Stimulated activated CD4-positive, alpha-beta T cell treated with anti-CD3 and anti-CD28 coated beads, Interleukin-2, amount 100 ng/mL, for 4 hours (primary cell): ENCODE measurements around the gene HEPH.
"Not testable (repeated sequence)": the region's sequence is repeated elsewhere in the genome, so short reads cannot be mapped to it uniquely, and the experiment has no call there.

ENCODE experiments used
- DNase-seq: peaks from one replicate; pipeline ENCODE4 v3.0.0-alpha.2; 2020; ENCODE audit warnings: low read depth

The HEPH gene

GRCh38 chrX:66163849-66164411 lies at the start of gene HEPH:
HEPH (plus strand) TSS chrX:66164247; CDS start chrX:66170571, 6,324 bp downstream.
- no peak for DNase-seq

GRCh38 chrX:66118722-66119121 lies 45.3 kb upstream of the HEPH start:
- DNase-seq: not testable (repeated sequence)

GRCh38 chrX:66121354-66121753 lies 42.7 kb upstream of the HEPH start:
- not testable (repeated sequence) for DNase-seq

GRCh38 chrX:66126662-66127061 lies 37.4 kb upstream of the HEPH start:
- no peak for DNase-seq

- no peak for DNase-seq
Measured at GRCh38 chrX:66130469-66130868, 33.6 kb upstream of the HEPH start.

- DNase-seq: not testable (repeated sequence)
Measured at GRCh38 chrX:66135284-66135683, 28.8 kb upstream of the HEPH start.

GRCh38 chrX:66142351-66142750 lies 21.7 kb upstream of the HEPH start:
- no peak for DNase-seq

GRCh38 chrX:66144258-66144657 lies 19.8 kb upstream of the HEPH start:
- DNase-seq: no peak

- no peak for DNase-seq
Measured at GRCh38 chrX:66149519-66149918, 14.5 kb upstream of the HEPH start.

GRCh38 chrX:66150163-66150562 lies 13.9 kb upstream of the HEPH start:
- no peak for DNase-seq

- DNase-seq: no peak
Measured at GRCh38 chrX:66162331-66162822, 1.7 kb upstream of the HEPH start.

GRCh38 chrX:66163447-66163846 lies 600 bp upstream of the HEPH start:
- no peak for DNase-seq

GRCh38 chrX:66164470-66164869 lies 423 bp downstream of the HEPH start:
- no peak for DNase-seq

GRCh38 chrX:66164931-66165330 lies 884 bp downstream of the HEPH start:
- DNase-seq: no peak

- DNase-seq: no peak
Measured at GRCh38 chrX:66166671-66167070, 2.6 kb downstream of the HEPH start.

GRCh38 chrX:66167431-66167830 lies 3.4 kb downstream of the HEPH start:
- no peak for DNase-seq

- no peak for DNase-seq
Measured at GRCh38 chrX:66176134-66176533, 12.1 kb downstream of the HEPH start.

- DNase-seq: no peak
Measured at GRCh38 chrX:66191563-66191962, 27.5 kb downstream of the HEPH start.

- DNase-seq: no peak
Measured at GRCh38 chrX:66193821-66194220, 29.8 kb downstream of the HEPH start.

GRCh38 chrX:66200050-66200664 lies 36.1 kb downstream of the HEPH start:
- DNase-seq: no peak

GRCh38 chrX:66200855-66201795 lies 37.1 kb downstream of the HEPH start:
- no peak for DNase-seq

- no peak for DNase-seq
Measured at GRCh38 chrX:66203114-66203513, 39.1 kb downstream of the HEPH start.

- DNase-seq: no peak
Measured at GRCh38 chrX:66221856-66222255, 57.8 kb downstream of the HEPH start.
